HG03097 (cell line): ENCODE measurements around the gene RAP2B.

Source experiments
- ATAC-seq: cut with Tn5 transposase; IDR thresholded peaks from one replicate; pipeline ENCODE4 v1.9.1; 2021; ENCODE audit not compliant: unreplicated experiment, low FRiP score

The RAP2B gene

GRCh38 chr3:153159771-153160397 lies 2.1 kb upstream of the RAP2B start:
- ATAC-seq = no peak

DNA sequence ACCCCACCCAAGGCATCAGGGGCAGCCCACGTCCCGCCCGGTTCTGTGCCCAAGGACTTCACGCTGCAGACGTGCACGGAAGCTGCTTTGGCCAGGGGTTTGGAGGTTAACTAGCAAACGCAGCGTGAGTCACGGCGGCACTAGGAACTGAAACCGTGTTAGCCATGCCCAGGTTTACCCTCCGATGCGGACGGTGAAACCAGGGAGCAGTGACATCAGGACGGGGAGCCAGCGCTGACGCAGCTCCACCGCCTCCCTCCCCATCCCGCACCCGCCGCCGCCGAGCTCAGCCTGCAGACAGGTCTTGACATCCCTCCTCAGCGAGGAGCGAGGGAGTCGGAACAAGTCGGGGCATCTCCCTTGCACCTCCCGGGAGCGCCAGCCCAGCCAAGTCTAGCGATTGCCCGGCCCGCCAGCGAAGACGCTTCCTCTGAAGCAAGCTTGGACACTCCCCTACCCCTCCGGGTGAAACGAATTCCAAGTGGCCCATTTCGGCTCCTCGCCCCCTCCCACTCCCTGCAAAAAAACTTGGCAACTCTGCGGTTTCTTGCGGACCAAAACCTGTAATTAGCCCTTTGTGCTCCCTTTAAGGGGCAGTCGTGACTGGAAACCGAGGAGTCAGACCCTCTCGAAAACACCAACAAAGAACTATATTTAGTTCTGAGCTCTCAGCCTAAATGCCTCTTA lies 1.4 kb upstream of the RAP2B start:
- ATAC-seq = peak; percentile 30

DNA sequence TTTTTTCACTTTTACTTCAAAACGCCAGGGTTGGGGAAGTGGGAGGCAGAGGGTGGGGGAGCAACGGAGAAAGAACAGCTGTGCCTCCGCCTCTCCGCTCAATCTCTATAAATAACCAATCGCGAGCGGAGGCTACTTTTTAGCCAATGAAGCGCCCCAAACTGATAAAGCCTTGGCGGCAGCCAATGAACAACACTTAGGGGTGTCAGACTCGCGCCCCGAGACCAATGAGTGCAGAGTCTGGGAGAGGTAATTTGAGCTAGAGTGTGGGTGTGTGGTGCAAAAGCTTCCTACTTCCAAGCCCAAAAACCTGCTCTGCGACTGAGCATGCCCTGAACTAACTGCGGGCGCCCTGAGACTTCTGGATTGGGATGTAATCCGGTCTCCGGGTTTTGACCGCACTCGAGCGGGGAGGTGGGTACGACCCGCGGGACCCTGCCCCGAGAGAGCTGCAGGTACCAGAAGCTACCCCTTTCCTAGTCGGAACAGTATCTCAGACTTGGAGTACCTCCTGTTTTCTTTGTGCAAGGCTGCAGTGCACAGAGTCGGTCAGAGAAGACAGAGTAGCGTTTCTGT lies 800 bp upstream of the RAP2B start:
- ATAC-seq = peak; percentile 79

GRCh38 chr3:153162513-153163392 lies 727 bp downstream of the RAP2B start:
- ATAC-seq = peak; percentile 2

GRCh38 chr3:153163393-153163724 lies 1.3 kb downstream of the RAP2B start:
- ATAC-seq = no peak

- no peak for ATAC-seq
Observed at GRCh38 chr3:153163756-153164550, 1.9 kb downstream of the RAP2B start.

- no peak for ATAC-seq
Observed at GRCh38 chr3:153165261-153165681, 3.2 kb downstream of the RAP2B start.

GRCh38 chr3:153166206-153166605 lies 4.2 kb downstream of the RAP2B start:
- no peak for ATAC-seq

DNA sequence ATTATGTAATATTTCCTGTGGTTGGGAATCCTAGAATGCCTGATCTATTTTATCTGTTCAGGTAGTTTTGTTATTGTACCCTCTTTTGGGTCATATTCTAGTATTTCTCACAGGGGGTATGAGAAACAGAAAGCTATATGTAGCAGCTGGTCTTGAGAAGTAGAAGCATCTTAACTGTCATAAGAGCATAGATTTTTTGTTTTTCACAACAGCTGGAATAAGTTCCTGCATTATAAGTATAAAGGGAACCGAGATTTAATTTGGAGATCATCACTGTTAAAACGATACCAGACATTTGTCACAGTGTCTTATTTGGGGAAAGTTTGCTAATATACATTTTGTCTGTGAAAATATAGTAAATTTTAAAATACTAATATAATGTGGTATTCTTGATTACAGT lies 4.8 kb downstream of the RAP2B start:
- ATAC-seq = no peak

- no peak for ATAC-seq
Observed at GRCh38 chr3:153169793-153170383, 7.9 kb downstream of the RAP2B start.

GRCh38 chr3:153171256-153171655 lies 9.2 kb downstream of the RAP2B start:
- ATAC-seq = no peak

DNA sequence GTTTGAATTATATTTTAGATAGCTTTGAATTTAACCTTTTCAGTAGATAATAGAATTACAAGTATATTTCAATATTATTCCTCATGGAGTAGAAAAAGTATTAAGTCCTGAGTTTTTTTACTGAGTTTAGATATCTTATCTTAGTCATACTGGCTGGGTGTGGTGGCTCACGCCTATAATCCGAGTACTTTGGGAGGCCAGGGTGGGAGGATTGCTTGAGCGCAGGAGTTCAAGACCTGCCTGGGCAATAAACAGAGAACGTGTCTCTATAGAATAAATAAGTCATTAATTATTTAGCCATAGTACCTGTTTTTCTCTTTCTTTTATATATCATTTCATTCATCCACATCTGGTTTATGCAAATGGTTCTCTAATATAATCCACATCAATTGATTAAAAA lies 9.9 kb downstream of the RAP2B start:
- no peak for ATAC-seq

GRCh38 chr3:153172796-153173757 lies 11.1 kb downstream of the RAP2B start:
- no peak for ATAC-seq

DNA sequence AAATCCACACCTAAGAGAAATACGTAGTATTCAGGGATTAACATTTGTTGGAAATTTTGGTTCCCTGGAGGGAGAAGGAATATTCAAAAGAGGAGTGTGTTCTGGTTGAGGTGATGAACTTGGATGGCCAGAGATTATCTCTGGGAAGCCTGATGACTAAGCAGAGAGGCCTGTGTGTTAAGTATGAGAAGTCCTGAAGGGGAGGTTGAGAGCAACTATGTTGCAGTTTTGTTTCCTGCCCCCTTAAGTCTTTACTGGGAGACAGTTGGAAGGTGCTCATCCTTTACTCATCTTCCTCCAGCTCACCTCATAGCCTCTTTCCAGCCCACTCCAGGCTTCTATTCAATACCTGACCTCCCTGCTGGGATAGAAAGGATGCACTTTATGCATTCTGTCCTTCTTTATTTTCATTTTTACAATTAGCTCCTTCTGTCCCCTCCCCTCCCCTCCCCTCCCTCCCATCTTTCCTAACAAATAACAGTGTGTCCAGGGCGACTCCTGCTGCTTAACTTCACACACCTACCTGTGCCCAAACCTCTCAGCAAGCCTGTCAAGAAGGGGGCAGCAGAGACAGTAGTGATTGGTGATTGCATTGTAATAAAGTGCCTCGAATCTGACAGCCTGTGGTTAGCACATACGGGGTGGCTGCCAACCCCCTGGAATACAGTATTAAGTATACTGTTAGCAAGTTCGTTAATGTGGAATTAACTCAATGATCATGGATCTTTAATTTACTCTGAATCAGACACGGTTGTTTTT lies 11.9 kb downstream of the RAP2B start:
- no peak for ATAC-seq

- no peak for ATAC-seq
Observed at GRCh38 chr3:153176197-153176596, 14.2 kb downstream of the RAP2B start.

- no peak for ATAC-seq
Observed at GRCh38 chr3:153180860-153181372, 18.9 kb downstream of the RAP2B start.

GRCh38 chr3:153182501-153183293 lies 20.7 kb downstream of the RAP2B start:
- no peak for ATAC-seq
